HCT116 (cell line): ENCODE measurements around the gene HMG20A. TPM values are rescaled to one million over a fixed set of nuclear protein-coding genes. Genes with fewer than 3 reads are reported as not detected.

Source experiments
- ATAC-seq: fragments of 200-7000 bp; cut with Tn5 transposase; 2 replicates; pipeline ENCODE4 v1.9.1; 2020; ENCODE audit warnings: mild to moderate bottlenecking, moderate library complexity
- BruUV-seq: library from RNA; stranded (reverse); fragments of 400-500 nt; replicated peaks from 2 replicates; lab custom pipeline; 2021; lab: Mats Ljungman, UMichigan
- CTCF ChIA-PET: fragments of 300-600 bp; sonication (Branson Sonifier 250); formaldehyde crosslinking; loops from one replicate; lab custom pipeline; 2021; ENCODE audit warnings: antibody characterized with exemption; lab: Charles Lee
- POLR2A ChIA-PET: fragments of 300-600, 350-600 bp; sonication (Branson Sonifier 250); formaldehyde crosslinking; loops from one replicate; lab custom pipeline; 2021; ENCODE audit warnings: antibody characterized with exemption; lab: Charles Lee
- RAD21 ChIA-PET, 2 experiments: fragments of 300-600 bp; sonication (Branson Sonifier 250); formaldehyde crosslinking; loops; one replicate each; lab custom pipeline; 2023; ENCODE audit warnings: low total read pairs in 2 of 2; ENCODE audit not compliant: uncharacterized antibody in 2 of 2, unreplicated experiment in 2 of 2, low non-redundant PET in 1 of 2; lab: Charles Lee
- DNase-seq: peaks from one replicate; pipeline ENCODE4 v3.0.0-alpha.2; 2010; ENCODE audit warnings: low read depth, low spot score
- H2AFZ ChIP-seq: fragments of 200-600 bp; shearing (Covaris generic), sonication (generic); 2 replicates; pipeline ENCODE4 v1.6.1; 2017; ENCODE audit warnings: low read depth, mixed run types, mixed read lengths, antibody characterized with exemption, low read length; ENCODE audit not compliant: poor library complexity, severe bottlenecking
- H3K27ac ChIP-seq: 2 replicates; pipeline ENCODE4 v1.5.1; 2012; ENCODE audit warnings: low read depth, low read length
- H3K27me3 ChIP-seq: fragments of 200-600 bp; sonication (generic); 2 replicates; pipeline ENCODE4 v1.6.1; 2016; ENCODE audit warnings: mixed run types, low read length, mixed read lengths; ENCODE audit not compliant: insufficient read depth
- H3K36me3 ChIP-seq, 2 experiments: fragments of 200-500 bp in 1 of 2; fragments of 200-600 bp in 1 of 2; sonication (Bioruptor generic) in 1 of 2; sonication (generic) in 1 of 2; 2 replicates each; pipeline versions ENCODE4 v1.5.1 to v1.6.1; 2014 to 2016; ENCODE audit warnings: low read length in 2 of 2, inconsistent platforms in 1 of 2, mixed read lengths in 1 of 2, mixed run types in 1 of 2; ENCODE audit not compliant: insufficient read depth in 2 of 2, control insufficient read depth in 1 of 2
- H3K4me1 ChIP-seq, 2 experiments: fragments of 200-600 bp in 1 of 2; sonication (generic) in 1 of 2; 2 replicates each; pipeline versions ENCODE4 v1.5.1 to v1.6.1; 2012 to 2017; ENCODE audit warnings: low read length in 2 of 2, inconsistent platforms in 1 of 2, mild to moderate bottlenecking in 1 of 2, mixed read lengths in 1 of 2, mixed run types in 1 of 2, moderate library complexity in 1 of 2; ENCODE audit not compliant: insufficient read depth in 2 of 2, control insufficient read depth in 1 of 2
- H3K4me2 ChIP-seq: fragments of 200-600 bp; sonication (generic); 2 replicates; pipeline ENCODE4 v1.6.1; 2017; ENCODE audit warnings: mixed run types, low read length, mixed read lengths
- H3K4me3 ChIP-seq, 2 experiments: fragments of 200-600 bp in 1 of 2; sonication (generic) in 1 of 2; replicated peaks in 1 of 2; 2 replicates each; pipeline ENCODE4 v1.5.1; 2011 to 2016; ENCODE audit warnings: low read length in 2 of 2, control low read depth in 1 of 2, low read depth in 1 of 2, mild to moderate bottlenecking in 1 of 2, mixed read lengths in 1 of 2, mixed run types in 1 of 2
- H3K79me2 ChIP-seq: fragments of 200-600 bp; sonication (generic); 2 replicates; pipeline ENCODE4 v1.6.1; 2017; ENCODE audit warnings: mild to moderate bottlenecking, mixed run types, low read length, moderate library complexity, mixed read lengths; ENCODE audit not compliant: insufficient read depth
- H3K9ac ChIP-seq: fragments of 200-600 bp; sonication (generic); 2 replicates; pipeline ENCODE4 v1.6.1; 2016; ENCODE audit warnings: low read length, mixed read lengths
- H3K9me2 ChIP-seq: fragments of 200-600 bp; sonication (generic), shearing (Covaris generic); 2 replicates; pipeline ENCODE4 v1.6.1; 2017; ENCODE audit warnings: mixed run types, mild to moderate bottlenecking, moderate library complexity; ENCODE audit not compliant: insufficient read depth
- H3K9me3 ChIP-seq, 2 experiments: fragments of 200-500 bp in 1 of 2; fragments of 200-600 bp in 1 of 2; sonication (Bioruptor generic) in 1 of 2; sonication (generic) in 1 of 2; 2 replicates each; pipeline ENCODE4 v1.6.1; 2014 to 2017; ENCODE audit warnings: low read length in 2 of 2, mixed read lengths in 2 of 2, inconsistent platforms in 1 of 2, low read depth in 1 of 2, mild to moderate bottlenecking in 1 of 2, mixed run types in 1 of 2, moderate library complexity in 1 of 2; ENCODE audit not compliant: control insufficient read depth in 1 of 2, insufficient read depth in 1 of 2
- H4K20me1 ChIP-seq: fragments of 200-600 bp; sonication (generic), shearing (Covaris generic); 2 replicates; pipeline ENCODE4 v1.6.1; 2017; ENCODE audit warnings: mixed run types, mild to moderate bottlenecking, moderate library complexity; ENCODE audit not compliant: insufficient read depth
- ATF3 ChIP-seq: IDR thresholded peaks from 2 replicates; pipeline ENCODE4 v1.6.1; 2012
- CBX3 ChIP-seq: IDR thresholded peaks from 2 replicates; pipeline ENCODE4 v1.6.1; 2012; ENCODE audit warnings: low read depth
- ELF1 ChIP-seq: IDR thresholded peaks from 2 replicates; pipeline ENCODE4 v1.6.1; 2012; ENCODE audit warnings: low read depth, borderline replicate concordance
- EZH2phosphoT487 ChIP-seq: fragments of 200-600 bp; IDR thresholded peaks from 2 replicates; pipeline ENCODE4 v1.6.1; 2018; ENCODE audit warnings: antibody characterized with exemption, borderline replicate concordance
- POLR2AphosphoS5 ChIP-seq: IDR thresholded peaks from 2 replicates; pipeline ENCODE4 v1.6.1; 2011; ENCODE audit warnings: mild to moderate bottlenecking, low read depth, low read length, moderate library complexity
- SP1 ChIP-seq: IDR thresholded peaks from 2 replicates; pipeline ENCODE4 v1.6.1; 2012; ENCODE audit warnings: low read depth
- ZBTB33 ChIP-seq: IDR thresholded peaks from 2 replicates; pipeline ENCODE4 v1.6.1; 2011; ENCODE audit warnings: mild to moderate bottlenecking, low read length, moderate library complexity; ENCODE audit not compliant: insufficient replicate concordance; ENCODE audit errors: extremely low read depth
- ZNF274 ChIP-seq: fragments of 200-500 bp; sonication (Bioruptor generic); IDR thresholded peaks from 2 replicates; pipeline ENCODE4 v1.6.1; 2014; ENCODE audit warnings: mild to moderate bottlenecking, low read depth, low read length, inconsistent platforms
- intact Hi-C: fragments of 100-400 bp; cut with micrococcal nuclease; formaldehyde crosslinking; loops from 2 replicates; pipeline ENCODE4 v1.10.0; 2022
- total RNA-seq: library from RNA; stranded (reverse); gene quantifications from one replicate; pipeline ENCODE4 v1.2.1, GENCODE V29; 2021; ENCODE audit not compliant: unreplicated experiment
- TF ChIP-seq, protein P1 (sequence below), 3 experiments: fragments of 200-600 bp in 1 of 3; sonication (generic) in 1 of 3; IDR thresholded peaks in 2 of 3; conservative IDR thresholded peaks in 1 of 3; 2 replicates each; pipeline ENCODE4 v1.5.1; 2012 to 2017; ENCODE audit warnings: low read depth in 2 of 3, low read length in 2 of 3, antibody characterized with exemption in 1 of 3, borderline replicate concordance in 1 of 3, control low read depth in 1 of 3, mild to moderate bottlenecking in 1 of 3, mixed read lengths in 1 of 3, mixed run types in 1 of 3, moderate library complexity in 1 of 3; ENCODE audit not compliant: insufficient read depth in 1 of 3
- TF ChIP-seq, protein P2 (sequence below): IDR thresholded peaks from 2 replicates; pipeline ENCODE4 v1.6.1; 2012; ENCODE audit warnings: low read depth

Gene HMG20A
- total RNA-seq, 1 experiment from 2014 or later, result 37.7 TPM

- Histone ChIP-seq H3K4me3 (no peak overlapping the region), H3K27me3 (no peaks in the 10 kb centered on the region), H3K36me3 (no peaks in the 10 kb centered on the region), H3K9ac (no peak overlapping the region), H3K4me2 (no peak overlapping the region), H2AFZ (no peak overlapping the region), H3K79me2 (no peaks in the 10 kb centered on the region), H4K20me1 (no peaks in the 10 kb centered on the region), H3K27ac (no peak overlapping the region), H3K9me3 (no peaks in the 10 kb centered on the region), H3K9me2 (no peaks in the 10 kb centered on the region), H3K4me1 (peaks cover 2 to 7% of the 10 kb centered on the region in 2 experiments; a peak in 3 of 4 replicates)
- intact Hi-C loops, result loop anchor here (2.0 to 10.0 kb wide), 3 partner anchors 391 to 553 kb away; no protein-coding TSS in a partner anchor
- no TSS peak for BruUV-seq
- no peak for TF ChIP-seq SP1
- TF ChIP-seq, protein P1, sequence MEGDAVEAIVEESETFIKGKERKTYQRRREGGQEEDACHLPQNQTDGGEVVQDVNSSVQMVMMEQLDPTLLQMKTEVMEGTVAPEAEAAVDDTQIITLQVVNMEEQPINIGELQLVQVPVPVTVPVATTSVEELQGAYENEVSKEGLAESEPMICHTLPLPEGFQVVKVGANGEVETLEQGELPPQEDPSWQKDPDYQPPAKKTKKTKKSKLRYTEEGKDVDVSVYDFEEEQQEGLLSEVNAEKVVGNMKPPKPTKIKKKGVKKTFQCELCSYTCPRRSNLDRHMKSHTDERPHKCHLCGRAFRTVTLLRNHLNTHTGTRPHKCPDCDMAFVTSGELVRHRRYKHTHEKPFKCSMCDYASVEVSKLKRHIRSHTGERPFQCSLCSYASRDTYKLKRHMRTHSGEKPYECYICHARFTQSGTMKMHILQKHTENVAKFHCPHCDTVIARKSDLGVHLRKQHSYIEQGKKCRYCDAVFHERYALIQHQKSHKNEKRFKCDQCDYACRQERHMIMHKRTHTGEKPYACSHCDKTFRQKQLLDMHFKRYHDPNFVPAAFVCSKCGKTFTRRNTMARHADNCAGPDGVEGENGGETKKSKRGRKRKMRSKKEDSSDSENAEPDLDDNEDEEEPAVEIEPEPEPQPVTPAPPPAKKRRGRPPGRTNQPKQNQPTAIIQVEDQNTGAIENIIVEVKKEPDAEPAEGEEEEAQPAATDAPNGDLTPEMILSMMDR (IDR thresholded peaks at IDR 0.05 in 2 of 3, conservative IDR thresholded peaks at IDR 0.05 in 1 of 3; ENCODE audit: borderline replicate concordance in 1 of 3, insufficient read depth in 1 of 3, low read depth in 2 of 3, low read length in 2 of 3), result no peak
- no peak for TF ChIP-seq ZBTB33
- TF ChIP-seq ZNF274, result no peak
- no peak for TF ChIP-seq CBX3
- TF ChIP-seq, protein P2, sequence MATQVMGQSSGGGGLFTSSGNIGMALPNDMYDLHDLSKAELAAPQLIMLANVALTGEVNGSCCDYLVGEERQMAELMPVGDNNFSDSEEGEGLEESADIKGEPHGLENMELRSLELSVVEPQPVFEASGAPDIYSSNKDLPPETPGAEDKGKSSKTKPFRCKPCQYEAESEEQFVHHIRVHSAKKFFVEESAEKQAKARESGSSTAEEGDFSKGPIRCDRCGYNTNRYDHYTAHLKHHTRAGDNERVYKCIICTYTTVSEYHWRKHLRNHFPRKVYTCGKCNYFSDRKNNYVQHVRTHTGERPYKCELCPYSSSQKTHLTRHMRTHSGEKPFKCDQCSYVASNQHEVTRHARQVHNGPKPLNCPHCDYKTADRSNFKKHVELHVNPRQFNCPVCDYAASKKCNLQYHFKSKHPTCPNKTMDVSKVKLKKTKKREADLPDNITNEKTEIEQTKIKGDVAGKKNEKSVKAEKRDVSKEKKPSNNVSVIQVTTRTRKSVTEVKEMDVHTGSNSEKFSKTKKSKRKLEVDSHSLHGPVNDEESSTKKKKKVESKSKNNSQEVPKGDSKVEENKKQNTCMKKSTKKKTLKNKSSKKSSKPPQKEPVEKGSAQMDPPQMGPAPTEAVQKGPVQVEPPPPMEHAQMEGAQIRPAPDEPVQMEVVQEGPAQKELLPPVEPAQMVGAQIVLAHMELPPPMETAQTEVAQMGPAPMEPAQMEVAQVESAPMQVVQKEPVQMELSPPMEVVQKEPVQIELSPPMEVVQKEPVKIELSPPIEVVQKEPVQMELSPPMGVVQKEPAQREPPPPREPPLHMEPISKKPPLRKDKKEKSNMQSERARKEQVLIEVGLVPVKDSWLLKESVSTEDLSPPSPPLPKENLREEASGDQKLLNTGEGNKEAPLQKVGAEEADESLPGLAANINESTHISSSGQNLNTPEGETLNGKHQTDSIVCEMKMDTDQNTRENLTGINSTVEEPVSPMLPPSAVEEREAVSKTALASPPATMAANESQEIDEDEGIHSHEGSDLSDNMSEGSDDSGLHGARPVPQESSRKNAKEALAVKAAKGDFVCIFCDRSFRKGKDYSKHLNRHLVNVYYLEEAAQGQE, result no peak
- no peak for TF ChIP-seq ELF1
- TF ChIP-seq ATF3, result no peak
- TF ChIP-seq POLR2AphosphoS5, result no peak
- no peak for TF ChIP-seq EZH2phosphoT487
- DNase-seq (no peak), ATAC-seq (no peak)
- ChIA-PET POLR2A (no interaction called here), RAD21 (interaction anchor here (1.1 to 1.8 kb wide), 4 partner anchors 45 to 379 kb away, joined by 4 to 5 read pairs (median 5); no protein-coding TSS in a partner anchor), CTCF (interaction anchor here (0.7 to 4.4 kb wide), 10 partner anchors 10 to 404 kb away, joined by 3 to 44 read pairs (median 6); no protein-coding TSS in a partner anchor)
Observed at GRCh38 chr15:77497942-77498361, 77.3 kb downstream of the HMG20A start.
